ENCODE results near the gene MEIS1.

The MEIS1 gene

DNA sequence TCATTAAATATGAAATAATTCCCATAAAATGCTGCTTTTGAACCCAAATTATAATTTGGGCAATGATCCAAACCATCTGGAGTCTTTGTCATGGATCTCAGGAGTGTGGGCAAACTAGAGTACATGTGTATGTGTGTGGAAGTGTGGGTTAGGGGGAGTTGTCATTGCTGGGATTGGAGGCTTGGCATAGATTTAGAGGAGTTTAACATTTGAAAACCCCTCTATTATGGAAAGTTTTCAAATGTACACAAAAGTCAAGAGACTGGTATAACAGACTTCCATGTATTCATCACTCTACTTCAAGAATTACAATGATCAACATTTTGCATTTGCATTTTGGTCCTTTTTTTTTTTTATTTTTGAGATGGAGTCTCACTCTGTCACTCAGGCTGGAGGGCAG, 159.1 kb downstream of the MEIS1 start:
- no peak overlapping the region for H3K4me3 ChIP-seq
- H4K20me1 ChIP-seq: no peaks in the 10 kb centered on the region
- no peaks in the 10 kb centered on the region for H3K4me1 ChIP-seq
- H3K9me3 ChIP-seq (replicated peaks in 1 of 11): no peaks in the 10 kb centered on the region
- TF ChIP-seq Cebpa-rat (IDR thresholded peaks at IDR 0.05): no peak
- no peaks in the 10 kb centered on the region for H3K27me3 ChIP-seq
- H3K36me3 ChIP-seq: no peaks in the 10 kb centered on the region
- H3K9ac ChIP-seq: no peak overlapping the region
- no peak overlapping the region for H3K4me2 ChIP-seq
- H3K27ac ChIP-seq: no peak overlapping the region

DNA sequence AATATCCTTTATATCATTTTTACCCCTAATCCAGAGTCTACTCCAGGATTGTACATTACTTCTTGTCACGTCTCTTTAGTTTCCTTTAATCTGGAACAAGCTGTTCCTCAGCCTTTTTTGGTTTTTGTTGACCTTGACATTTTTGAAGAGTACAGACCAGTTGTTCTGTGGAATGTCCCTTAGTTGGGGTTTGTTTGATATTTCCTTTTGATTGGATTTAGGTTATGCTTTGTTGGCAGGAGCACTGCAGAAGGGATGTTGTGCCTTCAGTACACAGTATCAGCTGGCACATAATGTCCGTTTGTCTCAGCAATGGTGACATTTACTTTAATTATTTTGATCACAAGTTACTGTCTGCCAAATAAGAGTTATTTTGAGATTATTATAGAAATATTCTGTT, 160.6 kb downstream of the MEIS1 start:
- no peak overlapping the region for H3K27ac ChIP-seq
- no peaks in the 10 kb centered on the region for H3K4me1 ChIP-seq
- no peaks in the 10 kb centered on the region for H3K27me3 ChIP-seq
- no peaks in the 10 kb centered on the region for H4K20me1 ChIP-seq
- TF ChIP-seq Cebpa-rat (IDR thresholded peaks at IDR 0.05): no peak
- no peak overlapping the region for H3K4me3 ChIP-seq
- H3K4me2 ChIP-seq: no peak overlapping the region
- no peak overlapping the region for H3K9ac ChIP-seq
- no peaks in the 10 kb centered on the region for H3K36me3 ChIP-seq
- H3K9me3 ChIP-seq (replicated peaks in 1 of 11): no peaks in the 10 kb centered on the region

DNA sequence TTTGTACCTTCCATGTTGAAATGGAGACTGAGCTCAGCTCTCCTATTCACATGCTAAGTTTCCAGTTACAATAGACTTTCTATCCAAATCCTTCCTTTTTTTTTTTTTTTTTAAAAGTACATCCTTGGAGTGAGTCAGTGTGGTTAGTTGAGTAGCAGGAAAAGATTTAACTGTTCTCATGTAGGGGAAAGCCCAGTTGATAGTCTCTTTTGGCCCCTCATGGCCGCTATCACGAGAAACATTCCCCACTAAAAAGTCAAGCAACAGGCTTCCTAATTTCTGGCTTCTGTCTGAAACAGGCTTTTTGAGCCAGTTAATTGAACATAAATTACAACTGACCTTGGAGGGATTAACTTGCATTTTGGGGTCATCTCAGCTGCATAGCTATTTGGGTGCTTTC, 161.3 kb downstream of the MEIS1 start:
- Histone ChIP-seq H3K9me3 (replicated peaks in 1 of 11) (no peaks in the 10 kb centered on the region), H3K4me3 (no peak overlapping the region), H3K36me3 (no peaks in the 10 kb centered on the region), H3K27ac (no peak overlapping the region), H4K20me1 (no peaks in the 10 kb centered on the region), H3K4me1 (no peaks in the 10 kb centered on the region), H3K9ac (no peak overlapping the region), H3K4me2 (no peak overlapping the region), H3K27me3 (no peaks in the 10 kb centered on the region)
- no peak for TF ChIP-seq Cebpa-rat (IDR thresholded peaks at IDR 0.05)

DNA sequence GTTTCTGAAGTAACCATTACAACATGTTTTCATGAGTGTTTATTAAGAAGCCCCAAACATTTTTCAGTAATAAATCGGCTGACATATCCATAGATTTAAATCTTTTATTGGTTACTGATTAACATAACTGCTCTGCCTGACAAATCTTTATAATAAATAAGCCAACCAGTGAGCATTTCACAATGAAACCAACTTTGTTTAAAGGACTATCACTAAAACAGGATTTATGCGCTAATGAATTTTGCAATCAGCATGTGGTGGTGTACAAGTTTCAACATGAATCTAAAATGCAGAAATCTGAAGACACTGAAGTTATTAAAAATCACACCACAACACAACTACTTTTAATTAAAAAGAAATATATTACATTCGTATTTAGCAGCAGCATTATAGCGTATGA, 166.7 kb downstream of the MEIS1 start:
- no peak for TF ChIP-seq Cebpa-rat (IDR thresholded peaks at IDR 0.05)
- Histone ChIP-seq H3K4me3 (no peak overlapping the region), H3K27ac (no peak overlapping the region), H3K4me2 (no peak overlapping the region), H3K9ac (no peak overlapping the region), H4K20me1 (no peaks in the 10 kb centered on the region), H3K9me3 (replicated peaks in 1 of 11) (no peaks in the 10 kb centered on the region), H3K4me1 (no peaks in the 10 kb centered on the region), H3K36me3 (no peaks in the 10 kb centered on the region), H3K27me3 (no peaks in the 10 kb centered on the region)

DNA sequence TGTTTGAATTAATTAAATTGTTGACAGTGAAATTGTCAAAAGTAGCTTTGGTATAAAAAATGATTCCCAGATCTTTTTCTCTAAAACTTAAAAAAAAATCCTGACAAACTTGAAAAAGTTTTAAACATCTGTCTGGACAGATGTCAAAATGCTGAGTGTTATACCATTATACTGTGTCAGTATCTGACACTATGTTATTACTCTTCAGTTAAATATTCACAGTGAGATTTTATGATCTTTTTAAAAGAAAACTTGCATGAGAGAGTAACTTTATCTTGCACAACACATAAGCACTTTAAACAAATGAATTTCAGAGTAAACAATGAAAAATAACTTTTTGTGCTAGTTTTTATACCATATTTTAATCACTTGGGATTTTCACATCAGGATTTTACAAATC, 167.4 kb downstream of the MEIS1 start:
- TF ChIP-seq Cebpa-rat (IDR thresholded peaks at IDR 0.05): no peak
- Histone ChIP-seq H3K27me3 (no peaks in the 10 kb centered on the region), H3K36me3 (no peaks in the 10 kb centered on the region), H3K27ac (no peak overlapping the region), H3K9me3 (replicated peaks in 1 of 11) (no peaks in the 10 kb centered on the region), H3K9ac (no peak overlapping the region), H3K4me3 (no peak overlapping the region), H3K4me1 (no peaks in the 10 kb centered on the region), H4K20me1 (no peaks in the 10 kb centered on the region), H3K4me2 (no peak overlapping the region)

DNA sequence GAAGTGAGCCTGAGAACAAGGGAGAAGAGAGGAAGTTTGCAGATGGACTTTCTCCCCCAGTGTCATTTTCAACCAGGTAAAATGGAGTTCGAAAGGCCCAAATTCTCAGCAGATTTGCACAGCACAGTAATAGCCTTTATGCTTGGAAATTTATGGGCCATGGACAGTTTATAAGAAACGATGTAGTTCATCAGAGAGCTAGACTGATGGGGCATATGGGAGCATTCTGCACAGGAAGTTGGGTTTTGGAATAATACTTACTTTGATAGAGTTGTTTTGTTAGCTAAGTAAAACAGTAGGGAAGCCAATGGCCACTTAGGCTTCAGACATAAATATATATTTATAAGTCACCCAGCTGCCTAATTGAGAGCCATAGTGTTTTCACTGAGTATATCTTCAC, 169.4 kb downstream of the MEIS1 start:
- no peaks in the 10 kb centered on the region for H3K9me3 ChIP-seq (replicated peaks in 1 of 11)
- TF ChIP-seq Cebpa-rat (IDR thresholded peaks at IDR 0.05): no peak
- H3K4me1 ChIP-seq: no peaks in the 10 kb centered on the region
- H4K20me1 ChIP-seq: no peaks in the 10 kb centered on the region
- no peaks in the 10 kb centered on the region for H3K36me3 ChIP-seq
- H3K4me2 ChIP-seq: no peak overlapping the region
- no peaks in the 10 kb centered on the region for H3K27me3 ChIP-seq
- no peak overlapping the region for H3K27ac ChIP-seq
- no peak overlapping the region for H3K4me3 ChIP-seq
- H3K9ac ChIP-seq: no peak overlapping the region

DNA sequence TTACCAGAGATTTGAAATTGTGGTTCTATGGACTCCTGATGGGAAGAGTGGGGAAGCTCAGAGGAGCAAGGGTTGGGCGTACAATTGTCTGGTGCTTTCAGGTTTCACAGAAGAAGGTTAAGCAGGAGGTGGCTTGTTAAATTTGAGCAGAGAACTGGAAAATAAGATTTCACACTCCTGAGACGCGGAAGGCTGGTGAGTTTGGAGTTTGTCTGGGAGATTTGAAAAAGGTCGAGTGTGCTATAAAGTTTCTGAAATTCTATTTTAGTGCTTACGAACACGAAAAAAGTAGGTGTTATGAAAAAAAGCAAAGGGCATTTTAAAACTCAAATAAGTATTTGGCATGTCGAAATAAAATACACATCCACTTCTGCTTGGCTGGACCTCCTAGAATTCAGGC, 170.1 kb downstream of the MEIS1 start:
- H3K4me1 ChIP-seq: no peaks in the 10 kb centered on the region
- H3K36me3 ChIP-seq: no peaks in the 10 kb centered on the region
- H3K9ac ChIP-seq: no peak overlapping the region
- no peak overlapping the region for H3K27ac ChIP-seq
- no peak overlapping the region for H3K4me2 ChIP-seq
- H3K27me3 ChIP-seq: no peaks in the 10 kb centered on the region
- no peak overlapping the region for H3K4me3 ChIP-seq
- TF ChIP-seq Cebpa-rat (IDR thresholded peaks at IDR 0.05): no peak
- no peaks in the 10 kb centered on the region for H4K20me1 ChIP-seq
- no peaks in the 10 kb centered on the region for H3K9me3 ChIP-seq (replicated peaks in 1 of 11)

DNA sequence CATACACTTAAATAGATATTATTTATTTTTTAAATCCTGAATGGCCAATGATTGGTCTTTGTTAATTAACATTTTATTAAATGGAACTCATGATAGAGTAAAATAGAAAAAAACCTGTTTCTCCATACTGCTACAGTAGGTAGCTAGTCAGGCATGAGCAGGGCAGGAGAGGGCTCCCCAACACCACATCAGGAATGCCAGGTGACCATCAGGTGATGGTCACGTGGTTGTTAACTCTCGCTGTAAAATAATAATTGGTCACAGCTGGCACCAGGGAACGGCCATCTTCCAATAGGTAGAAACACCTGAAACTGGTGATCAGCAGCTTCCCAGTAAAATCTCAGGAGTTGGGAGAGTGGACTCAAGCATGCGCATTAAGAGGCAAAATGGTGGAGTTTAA, 172.2 kb downstream of the MEIS1 start:
- H3K4me2 ChIP-seq: no peak overlapping the region
- no peak for TF ChIP-seq Cebpa-rat (IDR thresholded peaks at IDR 0.05)
- H3K36me3 ChIP-seq: no peaks in the 10 kb centered on the region
- no peak overlapping the region for H3K4me3 ChIP-seq
- no peak overlapping the region for H3K27ac ChIP-seq
- H4K20me1 ChIP-seq: no peaks in the 10 kb centered on the region
- H3K9me3 ChIP-seq (replicated peaks in 1 of 11): no peaks in the 10 kb centered on the region
- H3K9ac ChIP-seq: no peak overlapping the region
- H3K27me3 ChIP-seq: no peaks in the 10 kb centered on the region
- H3K4me1 ChIP-seq: no peaks in the 10 kb centered on the region

Data from BLaER1 treated with 17β-estradiol and CSF1 and Interleukin-3, amounts not matched to agents 10 nM and 100 nM (cell line).